GM19193 (cell line): ENCODE data around the gene MAF.

Source experiments
- POLR2A ChIP-seq: IDR thresholded peaks from 4 replicates; pipeline ENCODE4 v1.6.1; 2011; ENCODE audit not compliant: insufficient read depth, insufficient read length; ENCODE audit errors: extremely low read depth

The MAF gene

DNA sequence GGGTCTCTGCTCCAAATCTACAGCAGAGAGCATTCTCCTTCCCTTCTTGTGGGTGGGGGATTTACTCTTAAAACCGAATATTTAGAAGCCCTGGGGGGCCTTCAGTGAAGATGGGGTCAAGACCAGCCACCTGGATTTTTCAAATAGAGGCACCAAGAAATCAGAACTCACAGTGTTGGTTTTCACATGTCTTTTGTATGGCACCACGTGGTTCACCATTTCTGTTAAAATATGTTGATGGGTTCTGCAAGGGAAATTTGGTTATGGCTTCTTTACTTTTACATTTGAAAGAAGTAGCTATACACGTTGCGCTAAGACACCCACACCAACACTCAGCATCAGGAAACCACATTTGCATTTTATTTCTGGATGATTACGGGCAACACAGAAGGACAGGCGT, 17.7 kb downstream of the MAF start:
- TF ChIP-seq POLR2A, result no peak

- no peak for TF ChIP-seq POLR2A
Observed at GRCh38 chr16:79580453-79581191, 19.9 kb downstream of the MAF start.

- no peak for TF ChIP-seq POLR2A
Observed at GRCh38 chr16:79576602-79577001, 23.9 kb downstream of the MAF start.

DNA sequence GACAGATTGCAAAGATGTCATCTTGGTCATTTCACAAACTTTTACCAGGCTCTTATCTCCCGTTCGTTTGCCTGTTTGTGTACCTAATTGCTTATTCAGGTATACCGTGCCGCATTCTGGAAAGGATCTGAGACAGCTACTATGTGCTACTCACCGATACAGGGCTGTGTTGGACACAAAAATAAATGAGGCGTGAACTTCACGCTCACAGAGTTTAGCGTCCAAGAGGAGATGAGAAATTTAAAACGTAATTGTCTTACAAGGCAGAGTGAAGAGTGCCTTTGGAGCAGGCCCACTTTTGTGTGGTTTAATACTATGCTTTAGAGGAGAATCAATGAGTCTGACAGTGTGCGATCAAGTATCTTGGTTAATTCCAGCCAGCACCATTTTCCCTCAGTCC, 26.7 kb downstream of the MAF start:
- TF ChIP-seq POLR2A, result no peak

- TF ChIP-seq POLR2A, result no peak
Observed at GRCh38 chr16:79573071-79573470, 27.5 kb downstream of the MAF start.

GRCh38 chr16:79571903-79572535, 28.5 kb downstream of the MAF start:
- TF ChIP-seq POLR2A, result no peak

- TF ChIP-seq POLR2A, result no peak
Observed at GRCh38 chr16:79571065-79571902, 29.3 kb downstream of the MAF start.

- TF ChIP-seq POLR2A, result no peak
Observed at GRCh38 chr16:79564671-79565107, 35.8 kb downstream of the MAF start.

DNA sequence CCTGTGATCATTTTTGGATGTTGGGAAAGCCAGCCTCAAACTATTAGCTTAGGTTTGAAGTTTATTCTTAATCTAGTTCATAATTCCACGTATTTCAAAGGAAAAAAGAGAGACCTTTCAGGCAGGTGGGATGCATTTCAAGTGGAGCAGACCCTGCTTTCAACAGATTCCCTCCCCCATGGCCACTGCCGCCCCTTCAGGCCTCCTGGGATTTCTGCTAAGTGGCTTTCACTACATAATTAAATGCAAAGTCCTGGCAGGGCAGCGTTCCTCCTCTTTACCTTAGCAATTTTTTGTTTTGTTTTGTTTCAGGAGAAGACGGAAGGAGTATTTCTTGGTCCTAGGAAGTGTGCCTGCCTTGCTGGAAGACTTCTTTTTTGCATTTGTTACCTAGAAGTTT, 36.6 kb downstream of the MAF start:
- no peak for TF ChIP-seq POLR2A

DNA sequence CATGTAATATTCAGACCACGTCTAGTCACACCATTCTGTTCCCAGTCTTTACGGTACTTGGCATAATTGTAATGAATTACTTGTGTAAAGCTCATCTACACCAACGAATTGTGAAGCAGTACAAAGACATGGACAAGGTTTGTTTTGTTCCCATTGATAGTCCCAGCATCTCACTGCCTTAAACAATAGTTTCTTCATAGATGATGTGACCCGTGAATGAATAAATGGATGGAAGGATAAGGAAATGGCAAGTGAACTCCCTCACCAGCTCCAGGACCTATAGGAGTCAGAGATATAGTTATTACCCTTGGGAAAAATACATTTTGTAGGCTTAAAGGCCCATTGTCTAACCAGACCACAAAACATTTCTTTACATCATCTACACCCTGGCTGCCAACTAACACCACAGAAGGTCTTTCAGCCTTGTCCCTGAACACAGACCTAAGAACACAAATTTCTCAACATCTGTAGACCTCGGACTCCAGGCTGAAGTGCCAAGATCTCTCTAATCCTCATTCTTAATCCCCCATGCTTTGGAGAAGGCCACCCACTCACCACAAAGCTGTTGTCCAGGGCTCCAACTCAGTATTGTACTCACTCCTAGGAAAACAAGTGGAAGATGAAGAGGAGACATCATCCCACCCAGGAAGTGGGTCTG, 38.2 kb downstream of the MAF start:
- TF ChIP-seq POLR2A, result no peak

DNA sequence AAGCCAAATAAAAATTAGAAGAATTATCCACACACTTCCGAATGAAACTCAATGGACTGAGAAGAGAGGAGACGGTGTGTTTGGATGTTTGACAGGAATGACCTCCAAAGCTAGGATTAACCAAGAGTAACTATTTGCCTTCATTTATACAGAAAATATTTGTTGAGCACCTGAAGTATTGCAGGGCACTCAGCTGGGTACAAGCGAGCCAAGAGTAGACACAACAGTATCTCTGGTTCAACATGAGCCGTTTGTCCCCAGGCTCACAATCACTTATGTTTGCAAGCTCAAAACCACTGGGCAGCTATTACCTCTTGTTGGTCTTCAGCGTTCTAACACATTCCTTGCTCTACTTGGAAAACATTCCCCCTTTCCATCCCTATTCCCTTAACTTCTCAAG, 38.8 kb downstream of the MAF start:
- no peak for TF ChIP-seq POLR2A

DNA sequence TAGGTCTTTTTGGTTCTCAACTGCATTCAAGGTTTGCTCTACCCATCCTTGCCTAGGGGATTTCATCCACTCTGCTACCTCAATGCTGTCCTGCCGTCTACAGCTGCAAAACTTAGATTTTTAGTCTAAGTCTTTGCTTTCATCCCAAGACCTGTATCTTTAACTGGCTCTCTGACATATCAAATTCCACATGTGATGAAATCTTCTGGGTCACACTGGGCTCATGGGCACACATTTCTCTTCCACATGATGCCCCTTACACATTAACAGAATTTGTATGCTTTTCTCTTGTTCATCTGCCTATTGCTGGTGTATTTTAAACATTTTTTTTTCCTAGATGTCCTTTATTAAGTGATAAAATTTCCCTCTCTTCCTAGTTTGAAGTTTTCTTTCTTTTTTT, 39.6 kb downstream of the MAF start:
- TF ChIP-seq POLR2A, result no peak

GRCh38 chr16:79560318-79560717, 40.2 kb downstream of the MAF start:
- no peak for TF ChIP-seq POLR2A

DNA sequence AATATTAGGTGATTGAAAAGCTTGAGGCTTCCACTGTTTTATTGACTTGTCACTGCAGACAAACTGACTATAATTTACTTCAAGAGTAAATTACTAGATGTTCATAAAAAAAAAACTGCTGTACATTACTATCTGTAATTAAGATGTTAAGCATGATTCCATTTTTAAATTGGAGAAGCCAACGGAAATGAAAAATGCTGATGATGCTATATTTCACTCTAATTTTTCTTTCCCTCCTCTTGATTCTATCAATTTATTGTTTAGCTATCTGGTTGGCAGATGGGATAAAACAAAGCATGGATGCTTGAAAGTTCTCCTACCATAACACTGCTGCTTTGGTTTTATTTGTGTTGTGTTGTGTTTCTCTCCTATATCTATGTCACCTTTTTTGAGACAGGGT, 41.0 kb downstream of the MAF start:
- TF ChIP-seq POLR2A, result no peak

GRCh38 chr16:79557421-79557820, 43.1 kb downstream of the MAF start:
- TF ChIP-seq POLR2A, result no peak

DNA sequence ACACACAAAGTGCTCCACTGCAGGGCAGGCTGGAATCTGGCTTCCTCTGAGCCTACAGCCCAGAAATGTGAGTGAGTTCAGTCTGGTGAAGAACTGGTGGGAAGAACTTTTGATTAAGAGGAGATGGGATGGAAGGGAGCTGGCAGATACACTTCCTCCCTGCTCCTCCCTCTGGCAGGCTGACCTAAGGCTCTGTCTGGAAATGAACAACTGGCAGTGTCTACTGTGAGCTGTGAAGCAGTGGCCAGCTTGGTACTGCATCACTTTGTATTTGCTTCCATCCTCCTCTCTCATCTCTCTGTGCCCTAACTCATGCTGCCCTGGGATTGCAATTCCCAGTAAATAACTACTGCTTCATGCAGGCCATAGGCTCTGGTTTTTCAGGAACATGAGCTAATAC, 45.6 kb downstream of the MAF start:
- no peak for TF ChIP-seq POLR2A

- no peak for TF ChIP-seq POLR2A
Observed at GRCh38 chr16:79550373-79550772, 50.2 kb downstream of the MAF start.
